Heart right ventricle (tissue), 16 donors: ENCODE measurements around the gene RIPOR2. TPM values are rescaled to one million over a fixed set of nuclear protein-coding genes. Genes with fewer than 3 reads are reported as not detected.
A peak's percentile ranks its signal among the peaks of the same experiment; 100 is the strongest.

Source experiments
- ATAC-seq, 8 donors: fragments of 200-7000 bp; cut with Tn5 transposase; one replicate each; pipeline ENCODE4 v1.9.1; 2020; ENCODE audit warnings: mild to moderate bottlenecking in 8 of 8, moderate library complexity in 8 of 8, moderate number of reproducible peaks in 1 of 8
- DNase-seq, 2 donors: peaks; one replicate each; pipeline ENCODE4 v3.0.0-alpha.2; 2020
- H3K27ac ChIP-seq, 10 donors: fragments of 200-600 bp; sonication (generic) in 2 of 10; one replicate each; pipeline versions ENCODE4 v1.5.0 to v1.8.0; 2020 to 2022; ENCODE audit warnings: mild to moderate bottlenecking in 3 of 10
- H3K27me3 ChIP-seq, 7 donors: fragments of 200-600 bp; one replicate each; pipeline ENCODE4 v1.8.0; 2021 to 2022; ENCODE audit warnings: mild to moderate bottlenecking in 2 of 7
- H3K36me3 ChIP-seq, 9 donors: fragments of 200-600 bp; sonication (generic) in 1 of 9; one replicate each; pipeline versions ENCODE4 v1.5.0 to v1.8.0; 2020 to 2022; ENCODE audit warnings: mild to moderate bottlenecking in 2 of 9
- H3K4me1 ChIP-seq, 9 donors: fragments of 200-600 bp; sonication (generic) in 1 of 9; one replicate each; pipeline versions ENCODE4 v1.5.0 to v1.8.0; 2020 to 2022; ENCODE audit warnings: mild to moderate bottlenecking in 4 of 9
- H3K4me3 ChIP-seq, 10 donors: fragments of 200-600 bp; sonication (generic) in 2 of 10; one replicate each; pipeline versions ENCODE4 v1.5.0 to v1.8.0; 2020 to 2022; ENCODE audit warnings: mild to moderate bottlenecking in 7 of 10, moderate library complexity in 2 of 10
- H3K9me3 ChIP-seq, 11 donors: fragments of 200-600 bp in 10 of 11; sonication (generic) in 2 of 11; one replicate each; pipeline versions ENCODE4 v1.5.0 to v1.8.0; 2013 to 2022; ENCODE audit warnings: mild to moderate bottlenecking in 2 of 11, control low read depth in 1 of 11, moderate library complexity in 1 of 11
- WGBS, 2 donors: extraction: QIAGEN DNeasy Blood & Tissue Kit; methylation state at CpG; one replicate each; pipeline ENCODE4 v1.1.7; 2013; ENCODE audit warnings: inconsistent platforms in 1 of 2; 5-methylcytosine and 5-hydroxymethylcytosine counted together
- intact Hi-C, 10 donors: fragments of 100-400 bp; cut with DNase I; formaldehyde crosslinking; loops; one replicate each; pipeline versions ENCODE4 v1.11.1 to v1.14.2; 2022
- polyA plus RNA-seq, 2 donors: library from polyadenylated mRNA; stranded (reverse); fragments of 200-250 nt; gene quantifications; one replicate each; pipeline ENCODE4 v1.2.3, GENCODE V29; 2013
- total RNA-seq, 10 donors: library from RNA; stranded (reverse); fragmentation: NEBNext Ultra II Directional in 3 of 10; extraction: Animal tissue kit (Norgen Biotek cat#: 25700) in 3 of 10; gene quantifications; one replicate each; pipeline versions ENCODE4 v1.2.1 to v1.2.4, GENCODE V29; 2021 to 2023
- TF ChIP-seq, protein P1 (sequence below), 9 donors: fragments of 200-600 bp; sonication (generic) in 2 of 9; IDR thresholded peaks; one replicate each; pipeline versions ENCODE4 v1.5.0 to v1.8.0; 2021 to 2022; ENCODE audit warnings: antibody characterized with exemption in 9 of 9, mild to moderate bottlenecking in 5 of 9, moderate library complexity in 1 of 9
- donor health status: Arrhythmogenic right ventricular cardiomyopathy.
- donor health status: ischemic (EF 13 %, LVEDD 7.1; RV severe dilation, severe dysfunction).
- donor health status: healthy with polysubstance abuse.
- donor health status: DM: no; HTN: yes; CAD: no.
- donor health status: DM: no; HTN: no; CAD: no.
- donor health status: ischemic (EF 25% LVEDD 6.9; RV normal size, moderate dysfunction).
- donor health status: ischemic (EF 25% LVEDD 5.7; RV mildly dilated, moderate dysfunction).
- donor health status: healthy.
- donor health status: DM: yes; HTN: yes; CAD: no.
- donor health status: Ischemic cardiomyopathy.
- donor health status: ischemic (EF 35%, LVEDD 5.7; RV mildly dilated, moderate dysfunction).
- donor health status: nonischemic (EF 11% LVEDD 7.7; RV severe dilation, severe dysfunction).
- donor health status: DM: yes; HTN: yes; CAD: no.
- donor health status: PGD.
- donor health status: ischemic (EF 29% LVEDD 5.4; RV normal size, mild dysfunction).
- donor health status: nonischemic (EF 23%, LVEDD 6.1; RV moderate dilation, normal function).

RIPOR2 gene
- total and polyA plus RNA-seq, 12 donors, result 1.2 to 14.5 (median 3.6) TPM

DNA sequence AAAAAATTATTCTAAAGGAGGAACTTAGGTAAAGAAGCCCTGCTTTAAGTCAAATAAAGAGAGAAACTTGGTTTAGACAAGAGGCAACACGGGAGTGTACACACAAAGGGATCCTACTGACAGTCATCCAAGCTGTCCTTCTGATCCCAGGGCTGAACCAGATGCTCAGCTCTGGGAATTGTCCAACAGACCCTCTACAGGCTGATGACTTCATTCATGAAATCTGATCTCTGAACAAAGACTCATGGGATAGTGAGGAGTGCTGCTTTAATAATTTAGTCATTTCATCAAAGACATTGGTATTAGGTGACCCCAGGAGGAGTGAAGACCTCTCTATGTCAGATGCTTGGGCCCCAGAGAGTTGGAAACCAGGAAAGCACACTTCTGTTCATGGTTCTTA, 71.4 kb downstream of the RIPOR2 start:
- WGBS, 2 donors, result 56 to 74% methylated on average over 1 of the region's 1 CpG
- H3K4me3 ChIP-seq, result no peak overlapping the region
- ATAC-seq (peak in 4 of 8 donors; percentile 42 to 64 (median 59)), DNase-seq (no peak)
- H3K27ac ChIP-seq, result peak overlapping the region in 1 of 10 donors; percentile 40
- H3K36me3 ChIP-seq, result peaks cover 0 to 98% (median 8%) of the 10 kb centered on the region in 9 donors
- TF ChIP-seq, protein P1, sequence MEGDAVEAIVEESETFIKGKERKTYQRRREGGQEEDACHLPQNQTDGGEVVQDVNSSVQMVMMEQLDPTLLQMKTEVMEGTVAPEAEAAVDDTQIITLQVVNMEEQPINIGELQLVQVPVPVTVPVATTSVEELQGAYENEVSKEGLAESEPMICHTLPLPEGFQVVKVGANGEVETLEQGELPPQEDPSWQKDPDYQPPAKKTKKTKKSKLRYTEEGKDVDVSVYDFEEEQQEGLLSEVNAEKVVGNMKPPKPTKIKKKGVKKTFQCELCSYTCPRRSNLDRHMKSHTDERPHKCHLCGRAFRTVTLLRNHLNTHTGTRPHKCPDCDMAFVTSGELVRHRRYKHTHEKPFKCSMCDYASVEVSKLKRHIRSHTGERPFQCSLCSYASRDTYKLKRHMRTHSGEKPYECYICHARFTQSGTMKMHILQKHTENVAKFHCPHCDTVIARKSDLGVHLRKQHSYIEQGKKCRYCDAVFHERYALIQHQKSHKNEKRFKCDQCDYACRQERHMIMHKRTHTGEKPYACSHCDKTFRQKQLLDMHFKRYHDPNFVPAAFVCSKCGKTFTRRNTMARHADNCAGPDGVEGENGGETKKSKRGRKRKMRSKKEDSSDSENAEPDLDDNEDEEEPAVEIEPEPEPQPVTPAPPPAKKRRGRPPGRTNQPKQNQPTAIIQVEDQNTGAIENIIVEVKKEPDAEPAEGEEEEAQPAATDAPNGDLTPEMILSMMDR (IDR thresholded peaks at IDR 0.05), result no peak
- intact Hi-C loops, result no loop called here
- no peaks in the 10 kb centered on the region for H3K27me3 ChIP-seq
- H3K4me1 ChIP-seq, result peaks cover 0 to 29% (median 0%) of the 10 kb centered on the region in 9 donors
- H3K9me3 ChIP-seq, result no peaks in the 10 kb centered on the region

DNA sequence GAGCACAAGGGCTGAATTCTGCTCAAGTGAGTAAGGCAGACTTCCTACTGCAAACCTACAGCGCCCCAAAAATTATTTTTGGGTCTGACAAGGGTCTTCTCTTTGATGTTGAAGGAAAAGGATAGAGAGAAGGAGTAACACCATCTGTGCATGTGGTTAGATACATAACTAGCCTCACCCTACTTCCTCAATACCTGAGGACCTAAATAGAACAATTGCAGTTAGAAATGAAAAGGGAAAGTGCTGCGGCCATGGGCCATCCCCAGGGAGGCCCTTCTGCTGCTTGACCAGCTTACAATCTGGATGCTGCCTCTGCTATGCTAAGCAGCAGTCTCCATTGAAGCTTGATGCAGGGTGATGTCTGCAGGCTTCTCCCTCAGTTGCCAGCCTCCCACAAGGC, 73.8 kb downstream of the RIPOR2 start:
- TF ChIP-seq, protein P1 (IDR thresholded peaks at IDR 0.05), result no peak
- no peak for ATAC-seq
- Histone ChIP-seq H3K27ac (no peak overlapping the region), H3K27me3 (no peaks in the 10 kb centered on the region), H3K4me3 (no peak overlapping the region), H3K4me1 (peaks cover 0 to 53% (median 5%) of the 10 kb centered on the region in 9 donors), H3K9me3 (no peaks in the 10 kb centered on the region), H3K36me3 (peaks cover 0 to 90% (median 12%) of the 10 kb centered on the region in 9 donors)
- WGBS, 2 donors, result 91 to 96% methylated on average over 2 of the region's 2 CpGs
- DNase-seq, result no peak
- intact Hi-C loops, result no loop called here

DNA sequence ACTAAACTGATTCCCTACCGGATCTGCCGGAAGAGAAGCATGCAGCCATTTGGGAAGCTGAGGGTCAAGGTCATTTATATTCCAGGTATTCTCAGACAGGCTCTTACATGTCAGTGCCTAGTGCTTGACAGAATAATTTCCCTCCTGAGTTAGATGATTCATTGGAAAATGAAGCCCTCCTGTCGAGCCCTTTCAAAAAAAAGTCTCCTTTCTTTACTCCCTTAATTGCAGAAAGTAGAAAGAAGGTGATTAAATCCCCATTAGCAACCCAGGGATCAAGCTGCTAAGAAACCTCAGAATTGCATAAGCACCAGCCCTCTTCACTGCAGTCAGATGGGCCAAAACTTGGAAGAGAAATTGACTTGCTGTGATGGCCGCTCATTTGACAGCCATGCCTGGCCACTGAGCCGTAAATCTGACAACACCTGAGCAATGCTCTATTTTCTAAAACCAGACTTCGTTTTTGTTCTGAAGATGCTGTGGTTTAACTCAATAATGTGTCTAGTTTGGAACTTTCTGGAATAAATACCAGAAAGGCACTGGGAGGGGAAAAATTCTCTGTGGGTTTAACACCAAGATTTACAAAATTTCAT, 76.1 kb downstream of the RIPOR2 start:
- intact Hi-C loops, result loop anchor here in 7 of 10 donors (5.0 kb wide), 4 partner anchors 48 to 213 kb away; no protein-coding TSS in a partner anchor
- Histone ChIP-seq H3K27ac (peak overlapping the region in 1 of 10 donors; percentile 88), H3K36me3 (peaks cover 0 to 85% (median 10%) of the 10 kb centered on the region in 9 donors), H3K9me3 (no peaks in the 10 kb centered on the region), H3K4me3 (no peak overlapping the region), H3K27me3 (no peaks in the 10 kb centered on the region), H3K4me1 (peaks cover 0 to 73% (median 16%) of the 10 kb centered on the region in 9 donors)
- TF ChIP-seq, protein P1 (IDR thresholded peaks at IDR 0.05), result no peak
- 88 to 91% methylated on average over 6 of the region's 6 CpGs for WGBS, 2 donors
- DNase-seq (no peak), ATAC-seq (no peak)

DNA sequence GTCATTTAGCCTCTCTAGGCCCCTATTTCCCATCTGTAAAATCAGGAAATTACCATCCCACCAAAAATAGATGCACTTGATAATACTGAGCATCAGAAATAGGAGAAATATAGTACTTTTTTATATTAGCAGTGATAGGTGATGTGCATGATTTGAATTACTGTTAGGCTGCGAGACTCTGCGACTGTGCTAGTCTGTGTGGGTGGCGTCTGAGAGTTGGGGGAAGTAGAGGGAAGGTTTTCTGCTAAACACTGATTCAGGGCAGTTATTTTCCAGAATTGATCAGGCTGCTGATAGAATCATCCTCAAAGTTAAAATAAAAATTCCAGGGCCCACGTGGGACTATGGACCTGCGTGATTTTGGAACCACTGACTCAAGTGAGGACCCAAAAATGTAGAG, 76.6 kb downstream of the RIPOR2 start:
- no peaks in the 10 kb centered on the region for H3K27me3 ChIP-seq
- WGBS, 2 donors, result 88 to 93% methylated on average over 5 of the region's 5 CpGs
- intact Hi-C loops, result loop anchor here in 7 of 10 donors (5.0 kb wide), 4 partner anchors 48 to 213 kb away; no protein-coding TSS in a partner anchor
- ATAC-seq (no peak), DNase-seq (no peak)
- peaks cover 0 to 69% (median 16%) of the 10 kb centered on the region in 9 donors for H3K4me1 ChIP-seq
- TF ChIP-seq, protein P1 (IDR thresholded peaks at IDR 0.05), result no peak
- H3K9me3 ChIP-seq, result no peaks in the 10 kb centered on the region
- H3K4me3 ChIP-seq, result no peak overlapping the region
- H3K36me3 ChIP-seq, result peaks cover 0 to 85% (median 9%) of the 10 kb centered on the region in 9 donors
- peak overlapping the region in 2 of 10 donors; percentile 57 to 88 for H3K27ac ChIP-seq
